HUES64 (cell line): ENCODE data around the gene AHCYL1.
"Not testable (repeated sequence)": the region's sequence is repeated elsewhere in the genome, so short reads cannot be mapped to it uniquely, and the experiment has no call there.

Experiments
- H3K27ac ChIP-seq: 2 replicates; pipeline ENCODE4 v1.7.0; 2013; ENCODE audit warnings: low read depth, low read length, inconsistent platforms
- H3K27me3 ChIP-seq: 2 replicates; pipeline ENCODE4 v1.6.1; 2013; ENCODE audit warnings: mild to moderate bottlenecking, low read length; ENCODE audit not compliant: insufficient read depth
- H3K36me3 ChIP-seq: 2 replicates; pipeline ENCODE4 v1.6.1; 2013; ENCODE audit warnings: mild to moderate bottlenecking, low read length; ENCODE audit not compliant: insufficient read depth
- H3K4me1 ChIP-seq: 2 replicates; pipeline ENCODE4 v1.6.1; 2013; ENCODE audit warnings: mild to moderate bottlenecking, low read length, moderate library complexity; ENCODE audit not compliant: insufficient read depth
- H3K4me3 ChIP-seq: 2 replicates; pipeline ENCODE4 v1.5.1; 2013; ENCODE audit warnings: mild to moderate bottlenecking, low read length, moderate library complexity
- H3K9ac ChIP-seq: 2 replicates; pipeline ENCODE4 v1.6.1; 2013; ENCODE audit warnings: mild to moderate bottlenecking, low read depth, low read length
- H3K9me3 ChIP-seq: 2 replicates; pipeline ENCODE4 v1.6.1; 2013; ENCODE audit warnings: low read depth, low read length; ENCODE audit not compliant: insufficient read depth
- WGBS: fragments of 150-250, 120-280 bp; methylation state at CpG from one replicate; pipeline ENCODE4 v1.1.7; 2013; ENCODE audit warnings: missing lambda C conversion rate; 5-methylcytosine and 5-hydroxymethylcytosine counted together

The AHCYL1 gene

GRCh38 chr1:109951501-109951900, 33.1 kb upstream of the AHCYL1 start:
- not testable (repeated sequence) for H3K9ac ChIP-seq, H3K9me3 ChIP-seq, H3K27ac ChIP-seq, H3K27me3 ChIP-seq, H3K4me1 ChIP-seq, H3K4me3 ChIP-seq, H3K36me3 ChIP-seq
- WGBS, result 96% methylated on average over 4 of the region's 5 CpGs

- H3K4me1 ChIP-seq, result peaks cover 12% of the 10 kb centered on the region
- H3K27ac ChIP-seq, result no peak overlapping the region
- no peak overlapping the region for H3K4me3 ChIP-seq
- no peak overlapping the region for H3K9ac ChIP-seq
- no peaks in the 10 kb centered on the region for H3K36me3 ChIP-seq
- no peaks in the 10 kb centered on the region for H3K9me3 ChIP-seq
- WGBS, result 93% methylated on average over 1 of the region's 1 CpG
- peaks cover 7% of the 10 kb centered on the region; the same call in 1 of the 2 replicates for H3K27me3 ChIP-seq
These were observed 30.5 kb upstream of the AHCYL1 start for GRCh38 chr1:109954041-109954512.

GRCh38 chr1:109959632-109959973, 25.0 kb upstream of the AHCYL1 start:
- H3K9me3 ChIP-seq, result no peaks in the 10 kb centered on the region
- H3K4me1 ChIP-seq, result peaks cover 58% of the 10 kb centered on the region
- H3K27me3 ChIP-seq, result peaks cover 12% of the 10 kb centered on the region; the same call in 1 of the 2 replicates
- peak overlapping the region; percentile 46 for H3K9ac ChIP-seq
- H3K4me3 ChIP-seq, result peak overlapping the region; percentile 30
- no peaks in the 10 kb centered on the region for H3K36me3 ChIP-seq
- WGBS, result 3% methylated on average over 1 of the region's 1 CpG
- peak overlapping the region; percentile 95; the same call in 1 of the 2 replicates for H3K27ac ChIP-seq

GRCh38 chr1:109959974-109960744, 24.4 kb upstream of the AHCYL1 start:
- peaks cover 12% of the 10 kb centered on the region; the same call in 1 of the 2 replicates for H3K27me3 ChIP-seq
- 7% methylated on average over 7 of the region's 7 CpGs for WGBS
- H3K9ac ChIP-seq, result peak overlapping the region; percentile 46
- H3K4me1 ChIP-seq, result peaks cover 58% of the 10 kb centered on the region
- no peaks in the 10 kb centered on the region for H3K9me3 ChIP-seq
- peak overlapping the region; percentile 30 for H3K4me3 ChIP-seq
- peak overlapping the region; percentile 95; the same call in 1 of the 2 replicates for H3K27ac ChIP-seq
- H3K36me3 ChIP-seq, result no peaks in the 10 kb centered on the region

GRCh38 chr1:109960745-109961094, 23.8 kb upstream of the AHCYL1 start:
- Histone ChIP-seq H3K27me3 (peaks cover 12% of the 10 kb centered on the region; the same call in 1 of the 2 replicates), H3K9me3 (no peaks in the 10 kb centered on the region), H3K27ac (peak overlapping the region; percentile 95; the same call in 1 of the 2 replicates), H3K36me3 (no peaks in the 10 kb centered on the region), H3K4me1 (peaks cover 58% of the 10 kb centered on the region), H3K9ac (peak overlapping the region; percentile 11; the same call in 1 of the 2 replicates), H3K4me3 (peak overlapping the region; percentile 30)
- 15% methylated on average over 1 of the region's 1 CpG for WGBS

- 78% methylated on average over 1 of the region's 1 CpG for WGBS
- H3K27ac ChIP-seq, result no peak overlapping the region
These were observed 20.7 kb upstream of the AHCYL1 start for GRCh38 chr1:109963864-109964263.

GRCh38 chr1:109969146-109969829, 15.3 kb upstream of the AHCYL1 start:
- 92% methylated on average over 3 of the region's 3 CpGs for WGBS
- no peaks in the 10 kb centered on the region for H3K36me3 ChIP-seq
- no peak overlapping the region for H3K4me3 ChIP-seq
- H3K4me1 ChIP-seq, result no peaks in the 10 kb centered on the region
- no peak overlapping the region for H3K9ac ChIP-seq
- H3K27ac ChIP-seq, result no peak overlapping the region
- H3K9me3 ChIP-seq, result no peaks in the 10 kb centered on the region
- no peaks in the 10 kb centered on the region for H3K27me3 ChIP-seq

More at GRCh38 chr1:109963864-109964263, 20.7 kb upstream of the AHCYL1 start:
- Histone ChIP-seq H3K9ac (no peak overlapping the region), H3K4me3 (no peak overlapping the region), H3K9me3 (no peaks in the 10 kb centered on the region), H3K4me1 (peaks cover 46% of the 10 kb centered on the region), H3K27me3 (peaks cover 6% of the 10 kb centered on the region; the same call in 1 of the 2 replicates), H3K36me3 (no peaks in the 10 kb centered on the region)

GRCh38 chr1:109969907-109970306, 14.7 kb upstream of the AHCYL1 start:
- no peaks in the 10 kb centered on the region for H3K9me3 ChIP-seq
- no peaks in the 10 kb centered on the region for H3K36me3 ChIP-seq
- no peak overlapping the region for H3K27ac ChIP-seq
- H3K9ac ChIP-seq, result no peak overlapping the region
- no peak overlapping the region for H3K4me3 ChIP-seq
- WGBS, result over 99% methylated on average over 3 of the region's 3 CpGs
- no peaks in the 10 kb centered on the region for H3K27me3 ChIP-seq
- H3K4me1 ChIP-seq, result no peaks in the 10 kb centered on the region

GRCh38 chr1:109971559-109971958, 13.0 kb upstream of the AHCYL1 start:
- H3K9ac ChIP-seq, result no peak overlapping the region
- no peaks in the 10 kb centered on the region for H3K9me3 ChIP-seq
- H3K27ac ChIP-seq, result no peak overlapping the region
- H3K4me3 ChIP-seq, result no peak overlapping the region
- no CpG with 5 or more reads among the region's 1 CpG for WGBS
- no peaks in the 10 kb centered on the region for H3K4me1 ChIP-seq
- H3K27me3 ChIP-seq, result no peaks in the 10 kb centered on the region
- no peaks in the 10 kb centered on the region for H3K36me3 ChIP-seq

GRCh38 chr1:109974191-109974590, 10.4 kb upstream of the AHCYL1 start:
- H3K4me3 ChIP-seq, result no peak overlapping the region
- H3K4me1 ChIP-seq, result no peaks in the 10 kb centered on the region
- H3K9me3 ChIP-seq, result no peaks in the 10 kb centered on the region
- H3K36me3 ChIP-seq, result no peaks in the 10 kb centered on the region
- H3K9ac ChIP-seq, result no peak overlapping the region
- no peaks in the 10 kb centered on the region for H3K27me3 ChIP-seq
- 86% methylated on average over 3 of the region's 3 CpGs for WGBS
- H3K27ac ChIP-seq, result no peak overlapping the region

GRCh38 chr1:109975718-109976117, 8.8 kb upstream of the AHCYL1 start:
- H3K36me3 ChIP-seq, result no peaks in the 10 kb centered on the region
- no peaks in the 10 kb centered on the region for H3K27me3 ChIP-seq
- H3K9ac ChIP-seq, result no peak overlapping the region
- H3K4me3 ChIP-seq, result no peak overlapping the region
- no peaks in the 10 kb centered on the region for H3K4me1 ChIP-seq
- no peak overlapping the region for H3K27ac ChIP-seq
- H3K9me3 ChIP-seq, result no peaks in the 10 kb centered on the region
- 98% methylated on average over 3 of the region's 3 CpGs for WGBS
